ENCODE data around the gene CT45A9. TPM values are rescaled to one million over a fixed set of nuclear protein-coding genes. Genes with fewer than 3 reads are reported as not detected.

The CT45A9 gene
- not detected in 2 replicates for total RNA-seq

GRCh38 chrX:135871712-135872111, at the start of gene CT45A9:
CT45A9 (minus strand) TSS chrX:135871812; CDS start chrX:135868061, 3,751 bp downstream.

GRCh38 chrX:135893294-135893817, 21.7 kb upstream of the CT45A9 start, which contains the start of the genes CT45A10 and SAGE1:
CT45A10 (minus strand) TSS chrX:135893444; CDS start chrX:135885344, 8,100 bp downstream.
SAGE1 (plus strand) TSS chrX:135893716; CDS start chrX:135896243, 2,527 bp downstream.

GRCh38 chrX:135854438-135854837, 17.2 kb downstream of the CT45A9 start, which contains the start of gene CT45A8:
CT45A8 (minus strand) TSS chrX:135854538; CDS start chrX:135850783, 3,755 bp downstream.

GRCh38 chrX:135837180-135837579, 34.4 kb downstream of the CT45A9 start, which contains the start of gene CT45A7:
CT45A7 (minus strand) TSS chrX:135837280; CDS start chrX:135833533, 3,747 bp downstream.

GRCh38 chrX:135819912-135820311, 51.7 kb downstream of the CT45A9 start, which contains the start of gene CT45A2:
CT45A2 (minus strand) TSS chrX:135820012; CDS start chrX:135816265, 3,747 bp downstream.

Other genes starting within 250 kb of the CT45A9 start
- gene CT45A1, start 158.2 kb downstream of the CT45A9 start, total RNA-seq, result not detected in 2 replicates
- gene CT45A3, start 103.6 kb downstream of the CT45A9 start, total RNA-seq, result not detected in 2 replicates
- not detected in 2 replicates for gene CT45A5, start 86.3 kb downstream of the CT45A9 start, total RNA-seq
- gene CT45A6, start 69.0 kb downstream of the CT45A9 start, total RNA-seq, result not detected in 2 replicates
- gene CT45A2, start 51.8 kb downstream of the CT45A9 start, total RNA-seq, result not detected in 2 replicates
- not detected in 2 replicates for gene CT45A7, start 34.5 kb downstream of the CT45A9 start, total RNA-seq
- gene CT45A8, start 17.3 kb downstream of the CT45A9 start, total RNA-seq, result not detected in 2 replicates
- not detected in 2 replicates for gene CT45A10, start 21.6 kb upstream of the CT45A9 start, total RNA-seq
- not detected in 2 replicates for gene SAGE1, start 21.9 kb upstream of the CT45A9 start, total RNA-seq
- gene MMGT1, start 102.2 kb upstream of the CT45A9 start, total RNA-seq, result 8.1 and 11.3 TPM in 2 replicates
- gene SLC9A6, start 113.6 kb upstream of the CT45A9 start, total RNA-seq, result 22.4 and 24.3 TPM in 2 replicates